ENCODE results near the gene RBM24. TPM values are rescaled to one million over a fixed set of nuclear protein-coding genes. Genes with fewer than 3 reads are reported as not detected.

Gene RBM24
- total and polyA plus RNA-seq, 10 of the 15 experiments (the other 5 are each of a cell fraction or from before 2014, with no cell fraction given) = 0.08 to 0.09 (median 0.09) TPM; not detected in 7

GRCh38 chr6:17277256-17277655 lies 3.9 kb upstream of the RBM24 start:
- no peak overlapping the region for H2AFZ ChIP-seq (ENCODE audit: control insufficient read depth, low read depth, low read length)
- H3K36me3 ChIP-seq (ENCODE audit: control insufficient read depth in 2 of 2, insufficient read depth in 2 of 2, low read length in 1 of 2) = no peaks in the 10 kb centered on the region
- H3K9ac ChIP-seq (ENCODE audit: control insufficient read depth, insufficient read depth, low read length) = no peak overlapping the region
- RAD21 ChIA-PET (ENCODE audit: unreplicated experiment) = no interaction called here
- SMC1A ChIA-PET (ENCODE audit: uncharacterized antibody, unreplicated experiment) = no interaction called here
- intact Hi-C loops (cut with micrococcal nuclease; ENCODE audit: unreplicated experiment) (no loop called here), in situ Hi-C loops (cut with MboI) (no loop called here)
- 38% methylated on average over 2 of the region's 2 CpGs for WGBS (ENCODE audit: insufficient coverage, insufficient replicate concordance, low lambda C conversion rate, missing lambda C conversion rate)
- FAIRE-seq (no peak), ATAC-seq (no peak), DNase-seq (ENCODE audit: low read depth, low spot score) (no peak)
- no peak overlapping the region for H3K4me3 ChIP-seq
- no peak overlapping the region for H3K27ac ChIP-seq (ENCODE audit: control insufficient read depth, insufficient read depth)
- no peaks in the 10 kb centered on the region for H3K79me2 ChIP-seq (ENCODE audit: control insufficient read depth, insufficient read depth, low read length)
- H3K4me1 ChIP-seq (ENCODE audit: control insufficient read depth, insufficient read depth, low read length) = no peaks in the 10 kb centered on the region
- no peaks in the 10 kb centered on the region; the same call in 2 of the 3 replicates for H3K9me3 ChIP-seq (replicated peaks; ENCODE audit: control insufficient read depth, insufficient read depth, low read length)
- H3K4me2 ChIP-seq (ENCODE audit: control insufficient read depth, insufficient read depth) = no peak overlapping the region
- no TSS peak for BruUV-seq (replicated peaks)
- H4K20me1 ChIP-seq (ENCODE audit: control insufficient read depth, insufficient read depth) = no peaks in the 10 kb centered on the region
- peaks cover 3% of the 10 kb centered on the region in 2 experiments; a peak in 3 of 4 replicates for H3K27me3 ChIP-seq (replicated peaks in 1 of 2; ENCODE audit: control insufficient read depth in 2 of 2, insufficient read depth in 2 of 2, low read length in 1 of 2)
- POLR2A ChIA-PET = no interaction called here
- CTCF ChIA-PET = no interaction called here
- TF ChIP-seq CEBPZ (IDR thresholded peaks at IDR 0.05; ENCODE audit: low read depth, low read length) = no peak
- TF ChIP-seq BACH1 (IDR thresholded peaks at IDR 0.05; ENCODE audit: borderline replicate concordance) = no peak
- TF ChIP-seq SPI1 (IDR thresholded peaks at IDR 0.05; ENCODE audit: borderline replicate concordance, insufficient read depth, low read depth, low read length) = no peak
- no peak for TF ChIP-seq MEF2B (IDR thresholded peaks at IDR 0.05; ENCODE audit: partially characterized antibody, poor library complexity, severe bottlenecking)
- no peak for TF ChIP-seq YBX1 (IDR thresholded peaks at IDR 0.05)
- no peak for TF ChIP-seq POU2F2 (IDR thresholded peaks at IDR 0.05; ENCODE audit: borderline replicate concordance, low read depth, low read length)
- TF ChIP-seq MYB (IDR thresholded peaks at IDR 0.05; ENCODE audit: borderline replicate concordance, low read depth, low read length) = no peak
- TF ChIP-seq STAT1 (conservative IDR thresholded peaks at IDR 0.05) = no peak
- TF ChIP-seq NR2C1 (IDR thresholded peaks at IDR 0.05) = no peak
- no peak for TF ChIP-seq ATF3 (IDR thresholded peaks at IDR 0.05; ENCODE audit: borderline replicate concordance, extremely low read depth, low read depth, low read length)
- no peak for TF ChIP-seq ZNF24 (IDR thresholded peaks at IDR 0.05)
- no peak for TF ChIP-seq ETV6 (conservative IDR thresholded peaks at IDR 0.05 in 1 of 2, IDR thresholded peaks at IDR 0.05 in 1 of 2; ENCODE audit: borderline replicate concordance in 1 of 2, low read depth in 1 of 2)
- no peak for TF ChIP-seq NFYA (IDR thresholded peaks at IDR 0.05; ENCODE audit: borderline replicate concordance, low read depth, low read length)
- no peak for TF ChIP-seq REST (IDR thresholded peaks at IDR 0.05; ENCODE audit: low read depth, low read length)

Data from GM12878 (cell line).